OCI-LY3 (cell line): ENCODE results near the gene NT5DC3.

Source experiments
- H2AFZ ChIP-seq: fragments of 200-600, 300-600 bp; shearing (Covaris generic); 2 replicates; pipeline ENCODE4 v1.6.0; 2014; ENCODE audit warnings: antibody characterized with exemption, low read depth, low read length
- H3K27ac ChIP-seq: fragments of 200-600, 300-600 bp; sonication (generic); 2 replicates; pipeline ENCODE4 v1.5.1; 2014; ENCODE audit warnings: mild to moderate bottlenecking, low read length, moderate library complexity, mixed read lengths
- H3K27me3 ChIP-seq: fragments of 200-600, 300-600 bp; sonication (generic); 2 replicates; pipeline ENCODE4 v1.6.1; 2014; ENCODE audit warnings: low read depth, low read length, mixed read lengths
- H3K36me3 ChIP-seq: fragments of 200-600, 300-600 bp; sonication (generic); replicated peaks from 2 replicates; pipeline ENCODE3; 2014; ENCODE audit warnings: low read depth, low read length, mixed read lengths
- H3K4me1 ChIP-seq: fragments of 300-600, 200-600 bp; sonication (generic); 2 replicates; pipeline ENCODE4 v1.6.1; 2014; ENCODE audit warnings: low read length, mixed read lengths
- H3K4me2 ChIP-seq: fragments of 200-600, 300-600 bp; sonication (generic); 2 replicates; pipeline ENCODE4 v1.6.1; 2014; ENCODE audit warnings: low read length, mixed read lengths
- H3K4me3 ChIP-seq: fragments of 300-600, 200-600 bp; sonication (generic); 2 replicates; pipeline ENCODE4 v1.5.1; 2014; ENCODE audit warnings: antibody characterized with exemption, mild to moderate bottlenecking, low read length, moderate library complexity
- H3K79me2 ChIP-seq: fragments of 300-600, 200-600 bp; shearing (Covaris generic); 2 replicates; pipeline ENCODE4 v1.6.1; 2014; ENCODE audit warnings: mild to moderate bottlenecking, low read length, mixed read lengths
- H3K9ac ChIP-seq: fragments of 300-600, 200-600 bp; shearing (Covaris generic); 2 replicates; pipeline ENCODE4 v1.6.0; 2014; ENCODE audit warnings: mild to moderate bottlenecking, low read length, moderate library complexity
- H3K9me3 ChIP-seq: fragments of 200-600, 300-600 bp; shearing (Covaris generic); 2 replicates; pipeline ENCODE4 v1.6.1; 2014; ENCODE audit warnings: low read length, mixed read lengths; ENCODE audit not compliant: insufficient read depth
- H4K20me1 ChIP-seq: fragments of 200-600, 300-600 bp; sonication (generic); 2 replicates; pipeline ENCODE4 v1.6.1; 2016; ENCODE audit warnings: low read length, mixed read lengths; ENCODE audit not compliant: insufficient read depth
- CTCF ChIP-seq: fragments of 200-600, 300-600 bp; sonication (generic); IDR thresholded peaks from 2 replicates; pipeline ENCODE4 v1.5.1; 2014; ENCODE audit warnings: antibody characterized with exemption, low read length, low read depth
- EZH2phosphoT487 ChIP-seq: fragments of 200-600 bp; shearing (Covaris generic); IDR thresholded peaks from 2 replicates; pipeline ENCODE4 v1.6.1; 2018; ENCODE audit warnings: antibody characterized with exemption, mixed run types, low read depth

NT5DC3 gene

GRCh38 chr12:103783744-103784664, 57.0 kb downstream of the NT5DC3 start:
- H3K4me3 ChIP-seq: no peak overlapping the region
- no peak overlapping the region for H3K4me2 ChIP-seq
- H3K36me3 ChIP-seq: peaks cover 17% of the 10 kb centered on the region
- H2AFZ ChIP-seq: no peak overlapping the region
- H3K27me3 ChIP-seq: no peaks in the 10 kb centered on the region
- no peaks in the 10 kb centered on the region for H3K4me1 ChIP-seq
- no peak overlapping the region for H3K27ac ChIP-seq
- no peak overlapping the region for H3K9ac ChIP-seq
- no peaks in the 10 kb centered on the region for H4K20me1 ChIP-seq
- H3K9me3 ChIP-seq: no peaks in the 10 kb centered on the region
- no peaks in the 10 kb centered on the region for H3K79me2 ChIP-seq
- TF ChIP-seq EZH2phosphoT487 (no peak), CTCF (no peak)

GRCh38 chr12:103782399-103782798, 58.6 kb downstream of the NT5DC3 start:
- Histone ChIP-seq H3K27me3 (no peaks in the 10 kb centered on the region), H3K9me3 (no peaks in the 10 kb centered on the region), H3K79me2 (no peaks in the 10 kb centered on the region), H3K4me2 (no peak overlapping the region), H3K36me3 (peaks cover 14% of the 10 kb centered on the region), H2AFZ (no peak overlapping the region), H3K4me1 (no peaks in the 10 kb centered on the region), H4K20me1 (no peaks in the 10 kb centered on the region), H3K4me3 (no peak overlapping the region), H3K9ac (no peak overlapping the region), H3K27ac (no peak overlapping the region)
- no peak for TF ChIP-seq EZH2phosphoT487
- no peak for TF ChIP-seq CTCF

GRCh38 chr12:103780992-103781391, 60.0 kb downstream of the NT5DC3 start:
- Histone ChIP-seq H4K20me1 (no peaks in the 10 kb centered on the region), H3K27me3 (no peaks in the 10 kb centered on the region), H3K36me3 (peaks cover 18% of the 10 kb centered on the region), H3K27ac (no peak overlapping the region), H3K9ac (no peak overlapping the region), H3K4me3 (no peak overlapping the region), H3K79me2 (no peaks in the 10 kb centered on the region), H3K9me3 (no peaks in the 10 kb centered on the region), H3K4me1 (no peaks in the 10 kb centered on the region), H2AFZ (no peak overlapping the region), H3K4me2 (no peak overlapping the region)
- TF ChIP-seq EZH2phosphoT487 (no peak), CTCF (no peak)

- Histone ChIP-seq H3K4me2 (no peak overlapping the region), H3K4me1 (no peaks in the 10 kb centered on the region), H3K4me3 (no peak overlapping the region), H4K20me1 (no peaks in the 10 kb centered on the region), H3K9me3 (no peaks in the 10 kb centered on the region), H3K36me3 (peaks cover 18% of the 10 kb centered on the region), H3K79me2 (no peaks in the 10 kb centered on the region), H3K27me3 (no peaks in the 10 kb centered on the region), H2AFZ (no peak overlapping the region), H3K27ac (no peak overlapping the region), H3K9ac (no peak overlapping the region)
- no peak for TF ChIP-seq CTCF
- no peak for TF ChIP-seq EZH2phosphoT487
Measured at GRCh38 chr12:103780093-103780440, 61.0 kb downstream of the NT5DC3 start.
